GM20431 (cell line): ENCODE measurements around the gene PIWIL4.

Experiments
- in situ Hi-C: fragments of 300-500 bp; cut with MseI, MboI; formaldehyde crosslinking; loops from one replicate; pipeline ENCODE4 v1.15.0; 2020; ENCODE audit warnings: low sequenced_read_pairs; ENCODE audit not compliant: unreplicated experiment

PIWIL4 gene

GRCh38 chr11:94625422-94625821 lies 58.3 kb downstream of the PIWIL4 start:
- in situ Hi-C loops: loop anchor here (25.0 kb wide), 2 partner anchors 262 to 512 kb away; no protein-coding TSS in a partner anchor

- in situ Hi-C loops: loop anchor here (25.0 kb wide), 2 partner anchors 260 to 510 kb away; no protein-coding TSS in a partner anchor
Measured at GRCh38 chr11:94627003-94627560, 59.9 kb downstream of the PIWIL4 start.

- in situ Hi-C loops: loop anchor here (25.0 kb wide), 2 partner anchors 258 to 508 kb away; no protein-coding TSS in a partner anchor
Measured at GRCh38 chr11:94629741-94630140, 62.6 kb downstream of the PIWIL4 start.

GRCh38 chr11:94630221-94630620 lies 63.1 kb downstream of the PIWIL4 start:
- in situ Hi-C loops: loop anchor here (25.0 kb wide), 2 partner anchors 257 to 507 kb away; no protein-coding TSS in a partner anchor

- in situ Hi-C loops: loop anchor here (25.0 kb wide), 2 partner anchors 255 to 505 kb away; no protein-coding TSS in a partner anchor
Measured at GRCh38 chr11:94632356-94632755, 65.2 kb downstream of the PIWIL4 start.

GRCh38 chr11:94635072-94635471 lies 67.9 kb downstream of the PIWIL4 start:
- in situ Hi-C loops: loop anchor here (25.0 kb wide), 2 partner anchors 252 to 502 kb away; no protein-coding TSS in a partner anchor

- in situ Hi-C loops: loop anchor here (25.0 kb wide), 2 partner anchors 251 to 501 kb away; no protein-coding TSS in a partner anchor
Measured at GRCh38 chr11:94636388-94636949, 69.3 kb downstream of the PIWIL4 start.

- in situ Hi-C loops: loop anchor here (25.0 kb wide), 2 partner anchors 249 to 499 kb away; no protein-coding TSS in a partner anchor
Measured at GRCh38 chr11:94638301-94638901, 71.2 kb downstream of the PIWIL4 start.

- in situ Hi-C loops: loop anchor here (25.0 kb wide), 2 partner anchors 248 to 498 kb away; no protein-coding TSS in a partner anchor
Measured at GRCh38 chr11:94638902-94639373, 71.8 kb downstream of the PIWIL4 start.

- in situ Hi-C loops: loop anchor here (25.0 kb wide), 2 partner anchors 247 to 497 kb away; no protein-coding TSS in a partner anchor
Measured at GRCh38 chr11:94639901-94640721, 72.9 kb downstream of the PIWIL4 start.

- in situ Hi-C loops: loop anchor here (25.0 kb wide), 2 partner anchors 246 to 496 kb away; no protein-coding TSS in a partner anchor
Measured at GRCh38 chr11:94641167-94641761, 74.1 kb downstream of the PIWIL4 start.

- in situ Hi-C loops: loop anchor here (25.0 kb wide), 2 partner anchors 244 to 494 kb away; no protein-coding TSS in a partner anchor
Measured at GRCh38 chr11:94643186-94643585, 76.0 kb downstream of the PIWIL4 start.

- in situ Hi-C loops: loop anchor here (25.0 kb wide), 2 partner anchors 239 to 489 kb away; no protein-coding TSS in a partner anchor
Measured at GRCh38 chr11:94647926-94648325, 80.8 kb downstream of the PIWIL4 start.

- in situ Hi-C loops: loop anchor here (25.0 kb wide), 2 partner anchors 239 to 489 kb away; no protein-coding TSS in a partner anchor
Measured at GRCh38 chr11:94648789-94649188, 81.6 kb downstream of the PIWIL4 start.

- in situ Hi-C loops: loop anchor here (25.0 kb wide), 2 partner anchors 238 to 488 kb away; no protein-coding TSS in a partner anchor
Measured at GRCh38 chr11:94649254-94649653, 82.1 kb downstream of the PIWIL4 start.

- in situ Hi-C loops: loop anchor here (25.0 kb wide), 2 partner anchors 237 to 487 kb away; no protein-coding TSS in a partner anchor
Measured at GRCh38 chr11:94649964-94650623, 82.9 kb downstream of the PIWIL4 start.

- in situ Hi-C loops: no loop called here
Measured at GRCh38 chr11:94650756-94651155, 83.6 kb downstream of the PIWIL4 start.

- in situ Hi-C loops: no loop called here
Measured at GRCh38 chr11:94652735-94653284, 85.6 kb downstream of the PIWIL4 start.
